ENCODE results near the gene UVRAG. TPM values are rescaled to one million over a fixed set of nuclear protein-coding genes. Genes with fewer than 3 reads are reported as not detected.

UVRAG gene
- total and polyA plus RNA-seq, 12 donors: 5.0 to 18.3 (median 13.4) TPM

GRCh38 chr11:76119032-76119431 is 304.0 kb downstream of the UVRAG start:
- Histone ChIP-seq H3K4me3 (peak overlapping the region in 1 of 10 donors; percentile 1), H3K27me3 (no peaks in the 10 kb centered on the region), H3K27ac (peak overlapping the region in 9 of 10 donors; percentile 3 to 75 (median 61)), H3K9me3 (no peaks in the 10 kb centered on the region), H3K36me3 (peaks cover 0 to 15% (median 0%) of the 10 kb centered on the region in 9 donors), H3K4me1 (peaks cover 19 to 62% (median 38%) of the 10 kb centered on the region in 9 donors)
- intact Hi-C loops (cut with DNase I): no loop called here
- DNase-seq (no peak), ATAC-seq (peak in 2 of 8 donors; percentile 7 to 27)
- peak in 2 of 9 donors; percentile 14 to 28 for TF ChIP-seq CTCF (IDR thresholded peaks at IDR 0.05)
- 75 to 83% methylated on average over 2 of the region's 2 CpGs for whole genome bisulfite sequencing, 2 donors

- TF ChIP-seq CTCF (IDR thresholded peaks at IDR 0.05): no peak
These were observed 304.8 kb downstream of the UVRAG start for GRCh38 chr11:76119779-76120178.

GRCh38 chr11:76120513-76121101 is 305.6 kb downstream of the UVRAG start:
- Histone ChIP-seq H3K27me3 (no peaks in the 10 kb centered on the region), H3K36me3 (peaks cover 0 to 12% (median 0%) of the 10 kb centered on the region in 9 donors), H3K27ac (peak overlapping the region in 9 of 10 donors; percentile 3 to 75 (median 61)), H3K4me1 (peaks cover 19 to 78% (median 54%) of the 10 kb centered on the region in 9 donors), H3K4me3 (no peak overlapping the region), H3K9me3 (no peaks in the 10 kb centered on the region)
- TF ChIP-seq CTCF (IDR thresholded peaks at IDR 0.05): no peak
- intact Hi-C loops (cut with DNase I): loop anchor here in 4 of 10 donors (5.0 kb wide), 2 partner anchors 38 to 43 kb away; no protein-coding TSS in a partner anchor
- 23 to 39% methylated on average over 5 of the region's 5 CpGs for WGBS, 2 donors
- ATAC-seq: peak; percentile 41 to 85 (median 70)
- DNase-seq: peak in 1 of 2 donors; percentile 53

More at GRCh38 chr11:76119779-76120178, 304.8 kb downstream of the UVRAG start:
- Histone ChIP-seq H3K27ac (peak overlapping the region; percentile 3 to 75 (median 55)), H3K4me1 (peaks cover 19 to 70% (median 46%) of the 10 kb centered on the region in 9 donors), H3K9me3 (no peaks in the 10 kb centered on the region), H3K36me3 (peaks cover 0 to 15% (median 0%) of the 10 kb centered on the region in 9 donors), H3K4me3 (no peak overlapping the region), H3K27me3 (no peaks in the 10 kb centered on the region)
- ATAC-seq (peak; percentile 65 to 90 (median 80)), DNase-seq (no peak)
- intact Hi-C loops (cut with DNase I): loop anchor here in 4 of 10 donors (5.0 kb wide), 2 partner anchors 37 to 42 kb away; no protein-coding TSS in a partner anchor
- 51 to 58% methylated on average over 4 of the region's 4 CpGs for WGBS, 2 donors

GRCh38 chr11:76123248-76123647 is 308.2 kb downstream of the UVRAG start:
- DNase-seq (no peak), ATAC-seq (no peak)
- WGBS, 2 donors: 63 to 75% methylated on average over 4 of the region's 4 CpGs
- peak overlapping the region in 3 of 10 donors; percentile 49 to 55 (median 49) for H3K27ac ChIP-seq
- H3K4me3 ChIP-seq: no peak overlapping the region
- H3K4me1 ChIP-seq: peaks cover 19 to 78% (median 56%) of the 10 kb centered on the region in 9 donors
- H3K27me3 ChIP-seq: no peaks in the 10 kb centered on the region
- no peak for TF ChIP-seq CTCF (IDR thresholded peaks at IDR 0.05)
- intact Hi-C loops (cut with DNase I): loop anchor here in 4 of 10 donors (5.0 kb wide), 2 partner anchors 41 to 46 kb away; no protein-coding TSS in a partner anchor
- H3K36me3 ChIP-seq: no peaks in the 10 kb centered on the region
- H3K9me3 ChIP-seq: no peaks in the 10 kb centered on the region
